Raji (cell line): ENCODE results near the gene MEX3C.

ENCODE experiments used
- POLR2A ChIP-seq: IDR thresholded peaks from 2 replicates; pipeline ENCODE4 v1.6.1; 2011; ENCODE audit warnings: low read depth, low read length, control low read depth; ENCODE audit not compliant: insufficient read depth

The MEX3C gene

DNA sequence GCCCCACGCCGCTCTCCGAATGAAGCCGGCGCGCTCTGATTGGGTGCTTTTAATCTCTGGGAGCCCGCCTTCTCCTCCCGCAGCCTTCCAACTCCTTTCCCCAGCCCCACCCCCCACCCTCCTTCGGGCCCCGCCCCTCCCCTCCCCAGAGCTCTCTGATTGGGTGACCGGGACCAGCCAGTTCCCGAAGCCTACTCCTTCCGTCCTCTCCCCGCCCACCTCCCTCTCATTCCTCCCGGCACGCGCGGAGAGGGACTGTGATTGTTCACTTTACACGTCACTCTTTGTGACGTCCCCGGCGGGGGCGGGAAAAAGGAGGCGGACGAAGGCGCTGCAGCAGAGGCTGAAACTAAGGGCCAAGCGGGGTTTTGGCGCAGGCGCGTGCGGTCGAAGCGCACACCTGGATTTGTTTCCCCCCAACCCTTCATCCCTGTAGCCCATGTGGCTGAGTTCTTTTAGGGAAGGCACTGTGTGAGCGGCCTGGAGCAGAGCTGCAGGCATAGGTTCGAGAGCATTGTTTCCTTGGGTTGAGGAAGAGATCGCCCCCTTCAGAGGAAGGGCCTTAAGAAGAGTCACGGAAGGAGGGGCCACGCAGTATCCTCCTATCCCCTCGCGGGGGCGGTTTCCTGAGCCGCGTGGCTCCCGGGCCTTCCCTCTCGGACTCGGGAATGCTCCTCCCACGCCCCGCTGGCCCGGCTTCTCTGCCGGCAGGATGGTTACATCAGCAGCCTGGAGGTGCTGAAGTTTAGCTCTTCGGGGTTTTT is at the start of gene MEX3C:
Gene MEX3C (minus strand): TSS at position 21 of the 764 bp plus-strand sequence. CDS start 361 bp downstream, outside the sequence.
- peak; percentile 94 for TF ChIP-seq POLR2A

DNA sequence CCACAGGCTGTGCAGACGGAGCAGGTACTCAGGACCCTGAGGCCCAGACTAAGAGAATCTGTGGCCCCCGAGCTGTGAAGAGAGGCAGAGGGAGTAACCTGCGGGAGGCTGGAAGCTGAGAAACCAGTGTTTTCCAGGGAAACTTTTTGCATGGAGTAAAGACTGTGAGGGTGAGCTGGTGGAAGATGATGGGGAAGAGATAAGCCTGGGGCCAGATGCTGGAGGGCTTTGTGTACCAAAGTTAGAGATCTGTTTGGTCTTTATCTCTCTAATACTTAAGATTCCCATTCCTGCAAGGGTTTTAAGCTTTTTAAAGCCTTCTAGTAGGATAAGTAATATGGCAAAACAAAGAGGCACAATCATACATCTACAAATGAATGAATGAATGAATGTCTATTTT is 43.7 kb upstream of the MEX3C start:
- TF ChIP-seq POLR2A = no peak

DNA sequence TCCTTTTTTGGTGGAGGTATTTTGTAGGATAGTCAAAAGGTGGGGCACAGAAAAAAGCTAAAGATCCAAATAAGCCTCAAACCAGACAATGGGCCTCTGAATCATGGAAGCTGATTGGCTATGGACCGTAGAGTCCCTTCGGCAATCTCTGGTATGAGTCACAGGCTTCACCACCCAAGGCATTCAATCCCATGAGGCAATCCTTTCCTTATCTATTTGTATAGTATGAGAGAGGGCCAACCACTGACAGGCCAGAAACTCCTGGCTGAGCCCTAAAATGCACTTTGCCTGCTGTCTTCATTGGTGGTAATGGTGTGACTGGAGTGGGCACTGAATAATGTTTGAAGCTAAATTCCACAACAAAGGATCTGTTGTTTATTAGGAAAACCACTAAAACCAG is 38.7 kb upstream of the MEX3C start:
- TF ChIP-seq POLR2A = no peak

DNA sequence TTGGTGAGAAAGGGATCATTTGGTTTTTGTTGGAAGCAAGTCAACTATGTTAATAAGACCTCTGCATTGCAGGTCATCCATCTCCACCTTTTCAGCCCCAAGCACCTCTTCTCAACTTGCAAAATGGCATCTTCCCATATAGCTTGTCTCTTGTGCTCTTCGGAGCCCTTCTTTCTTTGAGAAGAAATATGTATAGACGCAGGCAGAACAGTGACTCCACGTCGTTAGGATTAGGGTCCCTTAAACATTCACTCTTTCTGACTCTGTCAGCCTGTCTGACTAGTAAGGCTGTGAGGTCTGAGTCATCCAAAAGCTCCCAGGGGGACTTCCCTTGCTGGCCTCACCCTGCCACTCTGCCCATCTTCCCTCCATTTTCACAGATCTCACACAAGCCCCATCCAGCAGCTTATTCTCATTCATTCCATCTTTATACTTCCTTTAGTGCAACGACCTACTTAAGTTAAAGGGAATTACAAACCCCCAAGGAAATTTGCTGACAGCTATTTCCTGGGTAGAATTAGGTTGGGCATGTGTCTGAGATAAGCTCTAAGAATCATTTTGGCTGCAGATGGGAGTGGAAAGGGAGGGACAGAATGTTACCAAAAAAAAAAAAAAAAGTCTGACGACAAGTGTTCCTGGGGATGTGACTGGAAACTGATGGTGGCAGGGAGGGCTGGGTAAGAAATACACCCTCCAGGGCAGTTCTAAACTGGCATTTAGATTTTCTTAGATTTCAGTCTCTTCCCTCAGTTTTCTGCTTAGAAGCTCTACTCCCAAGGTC is 37.7 kb upstream of the MEX3C start:
- no peak for TF ChIP-seq POLR2A

DNA sequence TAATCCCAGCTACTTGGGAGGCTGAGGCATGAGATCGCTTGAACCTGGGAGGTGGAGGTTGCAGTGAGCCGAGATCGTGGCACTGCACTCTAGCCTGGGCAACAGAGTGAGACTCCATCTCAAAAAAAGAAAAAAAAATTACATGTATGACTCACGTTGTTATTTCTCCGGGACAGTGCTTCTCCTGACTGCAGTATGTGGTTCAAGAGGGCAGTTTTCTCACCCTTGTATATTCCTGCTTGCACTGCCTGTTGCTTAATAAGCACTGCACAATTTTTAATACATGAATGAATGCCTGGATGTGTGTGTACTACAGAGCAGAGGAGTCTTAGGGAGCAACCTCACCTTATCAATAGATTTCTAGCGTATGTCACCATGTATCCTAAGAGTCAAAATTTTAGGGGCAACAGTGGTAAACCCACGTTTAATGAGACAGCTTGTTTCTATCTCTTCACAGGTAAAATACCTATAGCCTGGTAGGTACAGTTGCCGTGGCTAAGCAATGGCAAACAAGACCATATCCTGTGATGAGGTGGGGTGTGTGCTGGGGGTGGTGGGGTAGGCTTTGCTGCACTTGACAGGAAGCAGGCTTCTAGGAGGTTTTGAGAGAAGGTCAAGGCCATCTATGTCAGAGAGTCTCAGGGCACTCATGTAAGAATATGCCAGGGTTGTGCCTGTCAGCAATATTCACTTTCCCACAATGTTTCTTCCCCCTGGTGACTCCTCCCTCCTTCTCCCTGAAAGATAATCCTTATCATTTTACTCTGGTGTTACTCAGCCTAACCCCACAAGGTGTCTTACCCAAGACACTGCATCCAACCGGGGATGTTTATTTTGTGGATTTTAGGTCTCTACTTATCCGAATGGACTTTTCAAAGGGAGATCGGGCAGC is 36.9 kb upstream of the MEX3C start:
- TF ChIP-seq POLR2A = no peak

DNA sequence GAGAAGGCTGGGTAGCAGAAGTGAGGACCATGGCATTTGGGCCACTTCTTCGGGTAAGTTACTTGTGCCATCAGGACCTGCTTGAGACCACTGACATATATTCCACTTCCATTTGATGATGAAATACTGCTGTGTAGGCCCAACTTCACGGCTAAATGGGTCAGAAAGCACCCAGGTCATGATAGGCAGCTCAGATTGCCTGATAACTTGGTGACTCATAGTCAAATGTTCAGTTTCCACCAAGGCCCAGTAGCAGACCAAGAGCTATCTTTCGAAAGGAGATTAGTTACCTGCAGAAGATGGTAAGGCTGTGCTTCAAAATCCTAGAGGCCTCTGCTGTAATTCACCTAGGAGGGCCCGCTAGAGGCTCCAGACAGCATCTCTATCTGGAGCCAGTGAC is 31.8 kb upstream of the MEX3C start:
- no peak for TF ChIP-seq POLR2A

DNA sequence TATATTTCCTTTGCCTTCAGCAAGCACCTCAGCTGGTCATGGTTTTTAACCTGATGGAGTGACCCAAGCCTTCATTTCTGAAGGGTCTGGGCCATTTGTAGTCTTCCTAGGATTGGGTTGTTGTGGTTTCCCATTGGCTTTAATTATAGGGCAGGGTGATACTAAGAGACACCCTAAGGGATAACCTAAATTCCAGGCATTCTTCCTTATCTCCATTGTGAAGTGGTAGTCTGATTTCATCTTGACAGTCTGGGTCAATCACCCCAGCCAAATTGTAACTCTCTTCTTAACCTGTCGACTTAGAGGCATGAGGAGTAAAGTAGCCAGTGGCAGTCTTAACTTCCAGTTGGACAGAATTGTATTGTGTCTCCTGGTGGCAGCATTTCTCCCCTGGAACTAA is 30.2 kb upstream of the MEX3C start:
- no peak for TF ChIP-seq POLR2A

DNA sequence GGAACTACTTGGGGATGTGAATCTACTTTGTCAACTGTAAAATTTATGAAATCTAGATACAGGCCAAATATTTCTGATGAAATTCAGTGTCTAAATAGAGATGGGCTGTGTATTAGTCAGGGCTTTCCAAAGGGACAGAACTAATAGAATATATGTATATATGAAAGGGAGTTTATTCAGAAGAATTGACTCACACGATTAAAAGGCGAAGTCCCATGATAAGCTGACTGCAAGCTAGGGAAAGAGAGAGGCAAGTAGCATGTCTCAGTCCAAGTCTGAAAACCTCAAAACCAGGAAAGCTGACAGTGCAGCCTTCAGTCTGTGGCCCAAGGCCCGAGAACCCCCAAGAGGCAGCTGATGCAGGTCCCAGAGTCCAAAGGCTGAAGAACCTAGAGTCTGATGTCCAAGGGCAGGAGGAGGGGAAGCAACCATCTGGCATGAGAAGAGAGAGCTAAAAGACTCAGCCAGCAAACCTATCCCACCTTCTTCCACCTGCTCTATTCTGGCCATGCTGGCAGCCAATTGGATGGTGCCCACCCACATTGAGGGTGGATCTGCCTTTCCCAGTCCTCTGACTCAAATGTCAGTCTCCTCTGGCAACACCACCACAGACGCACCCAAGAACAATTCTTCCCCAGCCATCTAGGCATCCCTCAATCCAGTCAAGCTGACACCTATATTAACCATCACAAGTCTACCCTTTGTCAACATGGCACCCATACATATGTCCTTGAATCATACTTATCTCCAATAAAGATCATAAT is 29.3 kb upstream of the MEX3C start:
- no peak for TF ChIP-seq POLR2A

DNA sequence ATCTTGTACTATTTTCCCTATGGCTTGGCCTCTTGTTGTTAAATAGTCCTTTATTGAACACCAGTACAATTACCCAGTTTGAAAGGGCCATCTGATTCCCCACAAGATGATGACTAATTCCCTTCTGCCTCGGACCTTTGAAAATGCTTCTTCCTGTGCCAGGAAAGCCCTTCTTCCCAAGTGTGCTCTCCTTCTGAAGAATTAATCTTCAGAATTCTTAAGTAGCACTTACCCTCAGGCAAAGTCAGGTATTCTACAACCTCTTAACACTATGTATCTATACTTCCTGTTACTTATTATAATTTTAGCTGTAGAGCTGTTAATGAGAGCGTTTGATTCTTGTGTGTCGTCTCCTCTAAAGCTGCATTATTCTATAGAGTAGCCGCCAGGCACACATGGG is 28.6 kb upstream of the MEX3C start:
- TF ChIP-seq POLR2A = no peak

DNA sequence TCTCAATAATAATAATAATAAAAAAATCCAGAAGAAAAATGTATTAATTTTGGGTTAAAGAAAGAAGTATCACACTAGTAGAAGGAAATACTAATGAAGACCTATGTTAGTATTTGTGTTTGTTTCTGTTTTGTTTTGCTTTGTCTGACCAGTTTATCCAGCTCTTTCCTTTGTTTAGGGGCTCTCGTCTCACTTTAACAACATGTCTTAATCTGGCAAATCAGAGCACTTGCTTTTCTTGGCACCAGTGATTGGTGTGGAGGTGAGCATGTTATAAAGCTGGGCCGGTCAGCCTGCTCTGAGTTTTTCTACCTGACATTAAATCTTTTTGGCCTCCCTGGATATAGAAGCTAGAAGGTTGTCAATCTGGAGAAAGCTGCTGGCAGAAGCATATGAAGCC is 15.1 kb upstream of the MEX3C start:
- no peak for TF ChIP-seq POLR2A

DNA sequence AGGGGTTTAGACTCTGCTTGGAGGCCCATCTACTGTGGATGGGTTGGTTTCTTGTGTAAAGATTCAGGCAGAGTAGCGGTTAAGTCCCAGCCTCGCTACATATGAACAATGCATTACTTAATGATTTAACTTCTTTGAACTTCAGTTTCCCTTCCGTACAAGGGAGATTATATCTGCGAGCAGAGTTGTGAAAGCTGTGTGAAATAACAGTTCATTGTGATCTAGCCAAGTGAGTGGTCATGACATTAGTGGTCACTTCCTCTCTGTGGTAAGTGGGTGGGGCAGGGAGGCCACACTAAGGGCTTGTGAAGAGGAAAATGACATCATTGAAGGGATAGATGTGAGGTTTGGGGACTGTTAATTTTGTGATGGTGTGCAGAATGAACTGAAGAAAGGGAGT is 14.1 kb upstream of the MEX3C start:
- no peak for TF ChIP-seq POLR2A

DNA sequence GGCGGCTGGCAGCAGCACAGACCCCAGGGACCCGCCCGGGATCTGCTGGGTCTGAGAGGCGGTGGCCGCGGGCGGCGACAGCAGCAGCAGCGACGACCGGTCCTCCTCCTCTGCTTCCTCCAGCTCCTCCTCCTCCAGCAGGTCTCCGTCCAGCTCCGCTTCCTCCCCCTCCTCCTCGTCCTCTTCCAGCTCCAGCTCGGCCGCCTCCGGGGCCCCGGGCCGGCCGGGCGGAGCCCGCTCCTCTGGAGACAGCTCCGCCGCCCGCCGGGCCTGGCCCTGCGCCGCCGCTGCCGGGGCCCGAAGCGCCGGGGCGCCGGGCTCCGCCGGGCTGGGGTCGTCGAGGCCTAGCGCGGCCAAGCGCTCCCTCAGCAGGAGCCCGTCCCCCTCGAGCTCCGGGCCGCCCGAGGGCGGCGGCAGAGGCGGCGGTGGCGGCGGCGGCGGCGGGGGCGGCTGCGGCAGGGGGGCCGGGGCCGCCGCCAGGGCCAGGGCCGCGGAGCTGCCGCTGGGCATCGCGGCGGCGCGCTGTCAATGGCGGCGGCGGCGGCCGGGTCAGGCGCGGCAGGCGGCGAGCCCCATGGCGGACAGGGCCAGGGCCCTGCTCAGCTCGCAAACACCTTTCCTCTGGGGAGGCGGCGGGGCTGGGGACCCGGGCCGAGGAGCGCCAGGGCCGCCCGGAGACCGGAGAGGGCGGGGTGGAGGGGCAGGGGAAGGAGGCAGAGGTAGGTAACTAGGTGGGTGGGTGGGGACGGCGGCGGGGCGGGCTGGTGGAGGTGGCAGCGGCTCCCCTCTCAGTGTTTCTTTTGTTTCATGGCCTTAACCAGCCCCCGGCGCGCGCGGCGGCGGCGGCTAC is 445 bp downstream of the MEX3C start:
- TF ChIP-seq POLR2A = no peak; the same call in 1 of the 2 replicates

DNA sequence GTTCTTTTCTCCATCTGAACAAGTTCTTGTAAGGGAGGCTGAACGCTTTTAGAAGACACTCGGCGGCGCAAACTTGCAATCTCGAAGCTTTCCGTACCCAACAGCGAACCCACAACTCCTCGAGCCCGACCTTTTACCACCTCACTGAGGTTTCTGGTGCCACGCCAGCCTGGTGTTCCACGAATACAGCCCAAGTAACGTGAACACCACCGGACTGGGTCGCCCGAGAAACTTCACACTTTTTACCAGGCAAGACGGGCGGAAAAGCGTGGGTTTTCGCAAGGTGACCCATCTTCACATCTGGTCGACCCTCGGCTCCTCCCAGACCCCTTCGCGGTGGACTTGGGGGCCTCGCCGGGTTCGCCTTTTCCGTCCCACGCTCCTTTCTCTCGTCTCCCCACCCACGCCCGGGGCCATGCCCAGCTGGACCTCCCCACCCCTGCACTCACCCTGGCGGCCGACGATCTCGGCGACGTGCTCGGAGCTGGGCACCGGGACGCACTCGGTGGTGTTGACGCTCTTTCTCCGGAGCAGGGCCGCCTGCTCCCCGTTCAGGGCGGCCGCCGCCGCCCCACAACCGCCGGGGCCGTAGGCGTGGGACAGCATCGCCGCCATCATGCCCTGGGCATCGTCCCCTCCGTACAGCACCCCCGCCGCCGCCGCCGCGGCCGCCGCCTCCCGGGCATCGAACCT is 1.2 kb downstream of the MEX3C start:
- no peak; the same call in 1 of the 2 replicates for TF ChIP-seq POLR2A
